Ectodermal cell (in vitro differentiated cells): Measurements from ENCODE around the gene UBE2M.

Source experiments
- H3K27ac ChIP-seq: 2 replicates; pipeline ENCODE4 v1.7.0; 2013; ENCODE audit warnings: mild to moderate bottlenecking, low read depth, low read length; ENCODE audit not compliant: insufficient read depth, poor library complexity, severe bottlenecking
- H3K27me3 ChIP-seq: 2 replicates; pipeline ENCODE4 v1.7.0; 2013; ENCODE audit warnings: mild to moderate bottlenecking, low read length; ENCODE audit not compliant: insufficient read depth, control insufficient read depth, poor library complexity, severe bottlenecking
- H3K36me3 ChIP-seq: one replicate; pipeline ENCODE4 v1.7.0; 2013; ENCODE audit warnings: low read length; ENCODE audit not compliant: control insufficient read depth, insufficient read depth
- H3K4me1 ChIP-seq: one replicate; pipeline ENCODE4 v1.7.0; 2013; ENCODE audit warnings: low read length; ENCODE audit not compliant: control insufficient read depth, insufficient read depth
- H3K4me3 ChIP-seq: 2 replicates; pipeline ENCODE4 v1.7.0; 2013; ENCODE audit warnings: low read depth, low read length, control low read depth; ENCODE audit not compliant: insufficient read depth
- H3K9me3 ChIP-seq: 2 replicates; pipeline ENCODE4 v1.7.0; 2013; ENCODE audit warnings: mild to moderate bottlenecking, low read length, moderate library complexity; ENCODE audit not compliant: control insufficient read depth
- WGBS, 2 experiments: methylation state at CpG; one replicate each; pipeline ENCODE4 v1.1.7; 2013; ENCODE audit warnings: missing lambda C conversion rate in 2 of 2; 5-methylcytosine and 5-hydroxymethylcytosine counted together

Gene UBE2M

GRCh38 chr19:58561373-58562121, 3.1 kb upstream of the UBE2M start:
- Histone ChIP-seq H3K27me3 (peaks cover 28% of the 10 kb centered on the region), H3K4me1 (peaks cover 24% of the 10 kb centered on the region), H3K9me3 (no peaks in the 10 kb centered on the region), H3K4me3 (no peak overlapping the region), H3K36me3 (peaks cover 6% of the 10 kb centered on the region), H3K27ac (no peak overlapping the region)
- WGBS, 2 experiments = 94 to 95% methylated on average over 16 of the region's 16 CpGs

- Histone ChIP-seq H3K4me3 (no peak overlapping the region), H3K4me1 (peaks cover 30% of the 10 kb centered on the region), H3K27ac (no peak overlapping the region), H3K9me3 (no peaks in the 10 kb centered on the region), H3K27me3 (peaks cover 28% of the 10 kb centered on the region), H3K36me3 (peaks cover 12% of the 10 kb centered on the region)
Measured at GRCh38 chr19:58560921-58561320, 2.5 kb upstream of the UBE2M start.

- peaks cover 17% of the 10 kb centered on the region for H3K36me3 ChIP-seq
- H3K4me3 ChIP-seq = peak overlapping the region; percentile 64
- peaks cover 36% of the 10 kb centered on the region for H3K4me1 ChIP-seq
- H3K27ac ChIP-seq = peak overlapping the region; percentile 86
- peaks cover 28% of the 10 kb centered on the region for H3K27me3 ChIP-seq
- no peaks in the 10 kb centered on the region for H3K9me3 ChIP-seq
- WGBS, 2 experiments = 92 to 93% methylated on average over 8 of the region's 8 CpGs
Measured at GRCh38 chr19:58560007-58560887, 1.8 kb upstream of the UBE2M start.

- peak overlapping the region; percentile 64 for H3K4me3 ChIP-seq
- H3K36me3 ChIP-seq = peaks cover 17% of the 10 kb centered on the region
- H3K27me3 ChIP-seq = peaks cover 28% of the 10 kb centered on the region
- peaks cover 36% of the 10 kb centered on the region for H3K4me1 ChIP-seq
- 1 to 2% methylated on average over 33 of the region's 33 CpGs for WGBS, 2 experiments
- H3K9me3 ChIP-seq = no peaks in the 10 kb centered on the region
- peak overlapping the region; percentile 99 for H3K27ac ChIP-seq
Measured at GRCh38 chr19:58559275-58560006, 1.0 kb upstream of the UBE2M start.

- WGBS, 2 experiments = 0% methylated on average over 76 of the region's 76 CpGs
- Histone ChIP-seq H3K4me1 (peaks cover 36% of the 10 kb centered on the region), H3K27ac (peak overlapping the region; percentile 99), H3K36me3 (peaks cover 17% of the 10 kb centered on the region), H3K27me3 (peaks cover 25% of the 10 kb centered on the region), H3K9me3 (no peaks in the 10 kb centered on the region), H3K4me3 (peak overlapping the region; percentile 64)
Measured at GRCh38 chr19:58558623-58559274, 338 bp upstream of the UBE2M start.

GRCh38 chr19:58557221-58558065, 968 bp downstream of the UBE2M start:
- no peaks in the 10 kb centered on the region for H3K9me3 ChIP-seq
- WGBS, 2 experiments = 42 to 44% methylated on average over 12 of the region's 12 CpGs
- peaks cover 17% of the 10 kb centered on the region for H3K36me3 ChIP-seq
- peak overlapping the region; percentile 78 for H3K27ac ChIP-seq
- peaks cover 12% of the 10 kb centered on the region for H3K27me3 ChIP-seq
- peak overlapping the region; percentile 64 for H3K4me3 ChIP-seq
- peaks cover 32% of the 10 kb centered on the region for H3K4me1 ChIP-seq

GRCh38 chr19:58556622-58557220, 1.7 kb downstream of the UBE2M start:
- Histone ChIP-seq H3K9me3 (no peaks in the 10 kb centered on the region), H3K36me3 (peaks cover 21% of the 10 kb centered on the region), H3K4me1 (peaks cover 32% of the 10 kb centered on the region), H3K27ac (no peak overlapping the region), H3K27me3 (peaks cover 5% of the 10 kb centered on the region), H3K4me3 (peak overlapping the region; percentile 64)
- WGBS, 2 experiments = 90% methylated on average over 10 of the region's 10 CpGs

- 94 to 95% methylated on average over 16 of the region's 16 CpGs for WGBS, 2 experiments
- H3K4me3 ChIP-seq = no peak overlapping the region
Measured at GRCh38 chr19:58555920-58556621, 2.3 kb downstream of the UBE2M start.

More at GRCh38 chr19:58555920-58556621, 2.3 kb downstream of the UBE2M start:
- peaks cover 27% of the 10 kb centered on the region for H3K36me3 ChIP-seq
- H3K27me3 ChIP-seq = no peaks in the 10 kb centered on the region
- H3K27ac ChIP-seq = no peak overlapping the region
- H3K9me3 ChIP-seq = no peaks in the 10 kb centered on the region
- H3K4me1 ChIP-seq = peaks cover 32% of the 10 kb centered on the region
